Frontal cortex (tissue), 4 donors: ENCODE measurements around the gene STUM. TPM values are rescaled to one million over a fixed set of nuclear protein-coding genes. Genes with fewer than 3 reads are reported as not detected.

Source experiments
- DNase-seq, 2 donors: peaks; one replicate each; pipeline ENCODE4 v3.0.0; 2012; ENCODE audit warnings: low spot score in 2 of 2
- FAIRE-seq: peaks from 2 replicates; lab custom pipeline; 2012; peaks lifted over from hg19 to GRCh38; lab: Jason Lieb, UNC
- total RNA-seq: library from RNA; depleted of rRNA; stranded (reverse); fragments of >200 nt; gene quantifications from one replicate; pipeline ENCODE4 v1.2.3, GENCODE V29; 2014
- donor health status: control.
- donor health status: control.
- donor health status: control.

Gene STUM
- total RNA-seq, 1 donor from 2014 or later = 26.1 TPM

- DNase-seq (no peak), FAIRE-seq (no peak)
Measured at GRCh38 chr1:226644541-226645176, 96.1 kb downstream of the STUM start.

GRCh38 chr1:226645279-226645976 is 96.9 kb downstream of the STUM start:
- FAIRE-seq (no peak), DNase-seq (no peak)

GRCh38 chr1:226646026-226646869 is 97.7 kb downstream of the STUM start:
- DNase-seq (no peak), FAIRE-seq (no peak)

- FAIRE-seq = no peak
- DNase-seq = no peak
Measured at GRCh38 chr1:226646870-226647449, 98.4 kb downstream of the STUM start.

GRCh38 chr1:226647719-226648118 is 99.2 kb downstream of the STUM start:
- FAIRE-seq = no peak
- DNase-seq = no peak

- FAIRE-seq = no peak
Measured at GRCh38 chr1:226648421-226648820, 99.9 kb downstream of the STUM start.

GRCh38 chr1:226649244-226649643 is 100.7 kb downstream of the STUM start:
- FAIRE-seq (no peak), DNase-seq (no peak)

More at GRCh38 chr1:226648421-226648820, 99.9 kb downstream of the STUM start:
- DNase-seq = no peak

GRCh38 chr1:226649780-226650179 is 101.2 kb downstream of the STUM start:
- DNase-seq (no peak), FAIRE-seq (peak; percentile 88)

- no peak for FAIRE-seq
Measured at GRCh38 chr1:226650236-226650841, 101.8 kb downstream of the STUM start.

GRCh38 chr1:226651041-226651731 is 102.6 kb downstream of the STUM start:
- DNase-seq (no peak), FAIRE-seq (no peak)

More at GRCh38 chr1:226650236-226650841, 101.8 kb downstream of the STUM start:
- DNase-seq = no peak

- DNase-seq (no peak), FAIRE-seq (no peak)
Measured at GRCh38 chr1:226651732-226652105, 103.2 kb downstream of the STUM start.

- no peak for DNase-seq
- no peak for FAIRE-seq
Measured at GRCh38 chr1:226652613-226653012, 104.0 kb downstream of the STUM start.

- no peak for FAIRE-seq
Measured at GRCh38 chr1:226653311-226653921, 104.9 kb downstream of the STUM start.

GRCh38 chr1:226654046-226654667 is 105.6 kb downstream of the STUM start:
- DNase-seq = no peak
- no peak for FAIRE-seq

More at GRCh38 chr1:226653311-226653921, 104.9 kb downstream of the STUM start:
- DNase-seq = no peak

- no peak for FAIRE-seq
- DNase-seq = no peak
Measured at GRCh38 chr1:226654668-226655055, 106.1 kb downstream of the STUM start.

- DNase-seq (no peak), FAIRE-seq (no peak)
Measured at GRCh38 chr1:226655251-226656163, 106.9 kb downstream of the STUM start.

GRCh38 chr1:226656201-226656600 is 107.6 kb downstream of the STUM start:
- FAIRE-seq (no peak), DNase-seq (no peak)
